Heart right ventricle (tissue), 16 donors: ENCODE data around the gene HES1. TPM values are rescaled to one million over a fixed set of nuclear protein-coding genes. Genes with fewer than 3 reads are reported as not detected.

Source experiments
- ATAC-seq, 8 donors: fragments of 200-7000 bp; cut with Tn5 transposase; one replicate each; pipeline ENCODE4 v1.9.1; 2020; ENCODE audit warnings: mild to moderate bottlenecking in 8 of 8, moderate library complexity in 8 of 8, moderate number of reproducible peaks in 1 of 8
- DNase-seq, 2 donors: peaks; one replicate each; pipeline ENCODE4 v3.0.0-alpha.2; 2020
- H3K27ac ChIP-seq, 10 donors: fragments of 200-600 bp; sonication (generic) in 2 of 10; one replicate each; pipeline versions ENCODE4 v1.5.0 to v1.8.0; 2020 to 2022; ENCODE audit warnings: mild to moderate bottlenecking in 3 of 10
- H3K27me3 ChIP-seq, 7 donors: fragments of 200-600 bp; one replicate each; pipeline ENCODE4 v1.8.0; 2021 to 2022; ENCODE audit warnings: mild to moderate bottlenecking in 2 of 7
- H3K36me3 ChIP-seq, 9 donors: fragments of 200-600 bp; sonication (generic) in 1 of 9; one replicate each; pipeline versions ENCODE4 v1.5.0 to v1.8.0; 2020 to 2022; ENCODE audit warnings: mild to moderate bottlenecking in 2 of 9
- H3K4me1 ChIP-seq, 9 donors: fragments of 200-600 bp; sonication (generic) in 1 of 9; one replicate each; pipeline versions ENCODE4 v1.5.0 to v1.8.0; 2020 to 2022; ENCODE audit warnings: mild to moderate bottlenecking in 4 of 9
- H3K4me3 ChIP-seq, 10 donors: fragments of 200-600 bp; sonication (generic) in 2 of 10; one replicate each; pipeline versions ENCODE4 v1.5.0 to v1.8.0; 2020 to 2022; ENCODE audit warnings: mild to moderate bottlenecking in 7 of 10, moderate library complexity in 2 of 10
- H3K9me3 ChIP-seq, 11 donors: fragments of 200-600 bp in 10 of 11; sonication (generic) in 2 of 11; one replicate each; pipeline versions ENCODE4 v1.5.0 to v1.8.0; 2013 to 2022; ENCODE audit warnings: mild to moderate bottlenecking in 2 of 11, control low read depth in 1 of 11, moderate library complexity in 1 of 11
- WGBS, 2 donors: extraction: QIAGEN DNeasy Blood & Tissue Kit; methylation state at CpG; one replicate each; pipeline ENCODE4 v1.1.7; 2013; ENCODE audit warnings: inconsistent platforms in 1 of 2; 5-methylcytosine and 5-hydroxymethylcytosine counted together
- intact Hi-C, 10 donors: fragments of 100-400 bp; cut with DNase I; formaldehyde crosslinking; loops; one replicate each; pipeline versions ENCODE4 v1.11.1 to v1.14.2; 2022
- polyA plus RNA-seq, 2 donors: library from polyadenylated mRNA; stranded (reverse); fragments of 200-250 nt; gene quantifications; one replicate each; pipeline ENCODE4 v1.2.3, GENCODE V29; 2013
- total RNA-seq, 10 donors: library from RNA; stranded (reverse); fragmentation: NEBNext Ultra II Directional in 3 of 10; extraction: Animal tissue kit (Norgen Biotek cat#: 25700) in 3 of 10; gene quantifications; one replicate each; pipeline versions ENCODE4 v1.2.1 to v1.2.4, GENCODE V29; 2021 to 2023
- TF ChIP-seq, protein P1 (sequence below), 9 donors: fragments of 200-600 bp; sonication (generic) in 2 of 9; IDR thresholded peaks; one replicate each; pipeline versions ENCODE4 v1.5.0 to v1.8.0; 2021 to 2022; ENCODE audit warnings: antibody characterized with exemption in 9 of 9, mild to moderate bottlenecking in 5 of 9, moderate library complexity in 1 of 9
- donor health status: Arrhythmogenic right ventricular cardiomyopathy.
- donor health status: ischemic (EF 13 %, LVEDD 7.1; RV severe dilation, severe dysfunction).
- donor health status: healthy with polysubstance abuse.
- donor health status: DM: no; HTN: yes; CAD: no.
- donor health status: DM: no; HTN: no; CAD: no.
- donor health status: ischemic (EF 25% LVEDD 6.9; RV normal size, moderate dysfunction).
- donor health status: ischemic (EF 25% LVEDD 5.7; RV mildly dilated, moderate dysfunction).
- donor health status: healthy.
- donor health status: DM: yes; HTN: yes; CAD: no.
- donor health status: Ischemic cardiomyopathy.
- donor health status: ischemic (EF 35%, LVEDD 5.7; RV mildly dilated, moderate dysfunction).
- donor health status: nonischemic (EF 11% LVEDD 7.7; RV severe dilation, severe dysfunction).
- donor health status: DM: yes; HTN: yes; CAD: no.
- donor health status: PGD.
- donor health status: ischemic (EF 29% LVEDD 5.4; RV normal size, mild dysfunction).
- donor health status: nonischemic (EF 23%, LVEDD 6.1; RV moderate dilation, normal function).

HES1 gene
- total and polyA plus RNA-seq, 12 donors, result 6.8 to 43.2 (median 22.0) TPM

DNA sequence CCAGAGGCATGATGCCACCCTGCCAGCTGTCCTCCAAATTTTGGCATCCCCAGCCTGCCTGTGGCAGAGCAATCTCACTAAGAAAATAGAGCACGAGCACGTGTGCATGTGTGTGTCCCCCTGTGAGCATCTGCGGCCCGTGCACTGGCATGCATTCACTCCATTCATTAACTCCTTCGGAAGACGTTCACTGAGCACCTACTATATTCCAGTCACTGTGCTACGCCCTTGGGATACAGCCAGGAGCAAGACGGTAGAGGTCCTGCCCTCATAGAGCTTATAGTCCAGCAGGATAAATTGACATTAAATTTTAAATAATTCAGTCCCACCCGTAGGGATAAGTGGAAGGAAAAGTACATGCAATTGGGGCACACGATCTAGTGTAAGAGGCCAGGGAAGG is 40.0 kb upstream of the HES1 start:
- TF ChIP-seq, protein P1, sequence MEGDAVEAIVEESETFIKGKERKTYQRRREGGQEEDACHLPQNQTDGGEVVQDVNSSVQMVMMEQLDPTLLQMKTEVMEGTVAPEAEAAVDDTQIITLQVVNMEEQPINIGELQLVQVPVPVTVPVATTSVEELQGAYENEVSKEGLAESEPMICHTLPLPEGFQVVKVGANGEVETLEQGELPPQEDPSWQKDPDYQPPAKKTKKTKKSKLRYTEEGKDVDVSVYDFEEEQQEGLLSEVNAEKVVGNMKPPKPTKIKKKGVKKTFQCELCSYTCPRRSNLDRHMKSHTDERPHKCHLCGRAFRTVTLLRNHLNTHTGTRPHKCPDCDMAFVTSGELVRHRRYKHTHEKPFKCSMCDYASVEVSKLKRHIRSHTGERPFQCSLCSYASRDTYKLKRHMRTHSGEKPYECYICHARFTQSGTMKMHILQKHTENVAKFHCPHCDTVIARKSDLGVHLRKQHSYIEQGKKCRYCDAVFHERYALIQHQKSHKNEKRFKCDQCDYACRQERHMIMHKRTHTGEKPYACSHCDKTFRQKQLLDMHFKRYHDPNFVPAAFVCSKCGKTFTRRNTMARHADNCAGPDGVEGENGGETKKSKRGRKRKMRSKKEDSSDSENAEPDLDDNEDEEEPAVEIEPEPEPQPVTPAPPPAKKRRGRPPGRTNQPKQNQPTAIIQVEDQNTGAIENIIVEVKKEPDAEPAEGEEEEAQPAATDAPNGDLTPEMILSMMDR (IDR thresholded peaks at IDR 0.05), result no peak
- Histone ChIP-seq H3K9me3 (no peaks in the 10 kb centered on the region), H3K4me3 (no peak overlapping the region), H3K4me1 (peaks cover 0 to 40% (median 31%) of the 10 kb centered on the region in 9 donors), H3K27ac (no peak overlapping the region), H3K27me3 (peaks cover 0 to 21% (median 3%) of the 10 kb centered on the region in 7 donors), H3K36me3 (no peaks in the 10 kb centered on the region)
- DNase-seq (no peak), ATAC-seq (no peak)
- 96% methylated on average over 10 of the region's 10 CpGs for WGBS, 2 donors
- intact Hi-C loops, result loop anchor here in 2 of 10 donors (5.0 kb wide), 1 partner anchor 36 kb away; no protein-coding TSS in a partner anchor

DNA sequence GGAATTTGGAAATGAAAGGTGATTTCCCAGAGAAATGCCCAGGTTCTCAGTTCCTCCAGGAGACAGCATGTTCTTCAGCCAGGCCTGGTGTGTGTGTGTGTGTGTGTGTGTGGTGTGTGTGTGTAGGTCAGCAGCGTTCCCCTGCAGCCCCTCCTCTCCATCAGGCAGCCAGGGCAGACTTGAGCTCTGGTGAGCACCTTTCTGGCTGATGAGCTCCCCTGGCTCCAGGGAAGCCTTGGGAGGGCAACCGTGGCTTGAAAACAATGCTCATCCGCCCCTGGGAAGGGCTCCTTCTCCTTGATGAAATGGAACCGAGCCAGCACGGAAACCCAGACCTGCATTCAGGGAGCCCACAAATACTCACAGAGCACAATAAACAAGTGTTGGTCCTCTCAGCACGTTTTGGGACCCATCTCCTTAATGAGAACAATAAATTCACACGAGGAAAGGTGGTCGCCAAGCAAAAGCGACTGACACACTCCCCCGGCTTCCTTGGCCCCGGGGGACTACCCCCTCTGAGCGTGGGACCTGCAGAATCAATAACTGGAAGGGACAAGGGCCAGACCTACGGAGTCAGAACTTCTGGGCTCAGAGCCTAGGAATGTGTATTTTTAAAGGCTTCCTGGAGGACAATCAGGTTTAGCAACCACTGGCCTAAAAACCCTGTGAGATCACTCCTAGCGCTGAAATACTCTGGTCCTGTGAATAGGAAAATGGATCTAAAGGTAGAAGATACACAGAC is 38.6 kb upstream of the HES1 start:
- 45 to 49% methylated on average over 14 of the region's 14 CpGs for WGBS, 2 donors
- DNase-seq (peak in 1 of 2 donors; percentile 38), ATAC-seq (peak; percentile 25 to 83 (median 70))
- Histone ChIP-seq H3K4me1 (peaks cover 0 to 40% (median 31%) of the 10 kb centered on the region in 9 donors), H3K4me3 (no peak overlapping the region), H3K36me3 (no peaks in the 10 kb centered on the region), H3K27me3 (peaks cover 0 to 35% (median 16%) of the 10 kb centered on the region in 7 donors), H3K27ac (peak overlapping the region in 5 of 10 donors; percentile 19 to 56 (median 40)), H3K9me3 (no peaks in the 10 kb centered on the region)
- TF ChIP-seq, protein P1 (IDR thresholded peaks at IDR 0.05), result no peak
- intact Hi-C loops, result loop anchor here in 2 of 10 donors (5.0 kb wide), 1 partner anchor 35 kb away; no protein-coding TSS in a partner anchor

DNA sequence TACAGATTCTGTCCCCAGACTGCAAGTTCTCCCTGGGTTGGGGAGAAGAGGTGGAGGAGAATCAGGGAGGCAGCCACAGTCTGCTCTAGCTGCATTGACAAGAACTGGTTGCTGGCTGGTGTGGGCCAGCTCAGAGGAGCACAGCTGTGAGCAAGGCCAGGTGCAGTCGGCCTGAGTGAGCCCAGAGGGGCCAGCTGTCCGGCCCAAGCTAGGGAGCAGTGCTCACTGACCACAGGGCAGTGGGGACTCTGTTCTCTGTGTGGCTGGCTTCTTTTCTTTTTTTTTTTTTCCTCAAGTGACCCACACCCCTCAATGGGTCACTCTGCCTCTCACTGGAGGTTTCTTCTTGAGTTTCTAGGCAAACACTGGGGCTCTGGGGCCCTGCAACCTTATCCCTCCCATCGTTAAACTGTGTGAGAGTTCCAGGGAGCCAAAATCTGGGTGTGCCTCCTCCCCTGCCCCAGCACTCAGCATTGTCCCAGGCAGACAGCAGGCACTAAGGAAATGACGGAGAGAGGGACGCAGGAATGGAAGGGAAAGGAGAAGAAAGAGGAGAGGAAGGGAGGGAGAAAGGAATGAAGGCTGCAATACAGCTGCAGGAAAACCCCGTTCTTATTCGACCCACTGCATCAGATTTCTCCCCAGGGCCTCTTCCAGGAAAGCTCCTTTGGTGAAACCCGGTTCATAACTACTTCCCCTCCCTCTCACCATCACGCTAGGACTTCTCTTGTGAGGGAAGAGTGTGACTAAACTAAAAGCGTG is 37.7 kb upstream of the HES1 start:
- H3K9me3 ChIP-seq, result no peaks in the 10 kb centered on the region
- H3K4me3 ChIP-seq, result no peak overlapping the region
- intact Hi-C loops, result loop anchor here in 2 of 10 donors (5.0 kb wide), 1 partner anchor 34 kb away; no protein-coding TSS in a partner anchor
- H3K4me1 ChIP-seq, result peaks cover 0 to 40% (median 31%) of the 10 kb centered on the region in 9 donors
- H3K27me3 ChIP-seq, result peaks cover 0 to 45% (median 19%) of the 10 kb centered on the region in 7 donors
- 46 to 62% methylated on average over 10 of the region's 10 CpGs for WGBS, 2 donors
- no peaks in the 10 kb centered on the region for H3K36me3 ChIP-seq
- peak overlapping the region in 6 of 10 donors; percentile 16 to 56 (median 38) for H3K27ac ChIP-seq
- peak; percentile 27 to 67 (median 58) for ATAC-seq
- TF ChIP-seq, protein P1 (IDR thresholded peaks at IDR 0.05), result no peak
- peak in 1 of 2 donors; percentile 20 for DNase-seq

DNA sequence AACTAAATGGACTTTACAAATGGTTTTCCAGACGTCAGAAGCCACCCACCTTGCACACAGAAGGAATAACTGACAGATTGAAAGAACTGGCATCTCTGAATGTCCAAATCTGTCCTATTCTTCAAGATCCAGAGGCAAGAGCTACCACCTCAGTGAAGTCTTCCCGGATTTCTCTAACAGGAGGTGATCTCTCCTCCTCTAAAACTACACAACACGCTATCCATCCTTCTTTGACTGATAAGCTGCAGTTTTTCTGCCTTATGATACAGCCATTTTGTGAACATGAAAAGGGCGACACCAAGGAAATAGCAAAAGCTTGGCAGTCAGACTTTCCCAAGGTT is 37.1 kb upstream of the HES1 start:
- no peak overlapping the region for H3K4me3 ChIP-seq
- H3K9me3 ChIP-seq, result no peaks in the 10 kb centered on the region
- peaks cover 0 to 40% (median 31%) of the 10 kb centered on the region in 9 donors for H3K4me1 ChIP-seq
- H3K36me3 ChIP-seq, result no peaks in the 10 kb centered on the region
- TF ChIP-seq, protein P1 (IDR thresholded peaks at IDR 0.05), result no peak
- H3K27me3 ChIP-seq, result peaks cover 0 to 50% (median 19%) of the 10 kb centered on the region in 7 donors
- DNase-seq, result no peak
- peak overlapping the region in 1 of 10 donors; percentile 12 for H3K27ac ChIP-seq
- intact Hi-C loops, result loop anchor here in 2 of 10 donors (5.0 kb wide), 1 partner anchor 33 kb away; no protein-coding TSS in a partner anchor
- ATAC-seq, result no peak
- WGBS, 2 donors, result 80 to 83% methylated on average over 4 of the region's 4 CpGs
